ENCODE results near the gene SPON1.
"Not testable (repeated sequence)": the region's sequence is repeated elsewhere in the genome, so short reads cannot be mapped to it uniquely, and the experiment has no call there.

The SPON1 gene

GRCh38 chr11:14136561-14136960 lies 174.0 kb downstream of the SPON1 start:
- no peak for DNase-seq

DNA sequence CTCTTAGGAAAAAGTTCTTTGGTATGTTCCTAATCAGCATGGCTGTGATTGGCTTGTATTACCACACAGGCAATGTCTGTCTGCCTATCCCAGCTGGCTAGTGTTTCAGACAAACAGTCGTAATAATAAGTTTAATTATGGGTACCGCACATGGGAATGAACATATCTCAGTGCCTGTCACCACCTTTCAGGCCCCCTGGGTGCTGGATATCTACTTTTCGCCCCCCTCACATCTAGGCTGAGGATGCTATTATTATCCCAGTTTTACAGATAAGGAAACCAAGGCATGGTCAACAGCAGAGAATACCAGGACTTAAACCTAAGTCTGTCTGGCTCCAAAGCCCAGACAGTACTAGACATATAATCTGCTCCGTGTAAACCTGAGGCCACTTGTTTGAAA lies 174.8 kb downstream of the SPON1 start:
- no peak for DNase-seq

GRCh38 chr11:14140991-14141390 lies 178.5 kb downstream of the SPON1 start:
- no peak for DNase-seq

DNA sequence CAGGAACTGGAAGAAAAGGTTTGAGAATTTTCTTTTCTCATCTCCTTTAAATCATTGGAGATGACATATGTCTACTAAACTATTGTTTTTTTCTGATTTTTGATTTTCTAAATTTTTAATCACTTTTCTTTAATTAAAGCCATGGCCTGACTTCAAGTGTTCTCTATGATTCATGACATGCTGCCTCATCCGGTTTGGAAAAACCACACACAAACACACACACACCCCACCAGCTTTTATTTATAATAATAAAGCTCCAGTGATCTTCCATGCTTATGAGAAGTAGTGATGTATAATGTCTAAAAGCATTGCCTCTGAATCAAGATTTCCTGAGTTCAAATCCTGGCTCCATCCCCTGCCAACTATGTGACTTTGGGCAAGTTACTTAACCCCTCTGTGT lies 179.2 kb downstream of the SPON1 start:
- no peak for DNase-seq

DNA sequence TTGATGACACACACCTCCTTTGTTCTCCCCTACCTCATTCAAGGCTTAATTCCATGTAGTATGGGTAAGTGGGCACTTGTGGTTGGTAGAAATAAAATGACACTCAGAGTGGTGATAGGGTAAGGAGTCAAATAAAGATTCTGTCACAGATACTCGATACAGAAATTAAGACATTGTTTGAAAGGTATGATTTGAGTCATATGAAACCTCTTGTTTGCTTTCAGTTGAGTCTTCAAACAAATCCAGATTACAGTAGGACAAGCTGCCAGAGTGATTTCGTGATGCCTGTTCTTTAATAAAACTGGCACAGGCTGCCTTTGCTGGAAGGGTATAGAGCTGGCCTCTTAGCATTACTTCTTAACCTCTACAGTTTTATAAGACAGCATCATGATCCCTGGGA lies 182.4 kb downstream of the SPON1 start:
- DNase-seq = no peak

DNA sequence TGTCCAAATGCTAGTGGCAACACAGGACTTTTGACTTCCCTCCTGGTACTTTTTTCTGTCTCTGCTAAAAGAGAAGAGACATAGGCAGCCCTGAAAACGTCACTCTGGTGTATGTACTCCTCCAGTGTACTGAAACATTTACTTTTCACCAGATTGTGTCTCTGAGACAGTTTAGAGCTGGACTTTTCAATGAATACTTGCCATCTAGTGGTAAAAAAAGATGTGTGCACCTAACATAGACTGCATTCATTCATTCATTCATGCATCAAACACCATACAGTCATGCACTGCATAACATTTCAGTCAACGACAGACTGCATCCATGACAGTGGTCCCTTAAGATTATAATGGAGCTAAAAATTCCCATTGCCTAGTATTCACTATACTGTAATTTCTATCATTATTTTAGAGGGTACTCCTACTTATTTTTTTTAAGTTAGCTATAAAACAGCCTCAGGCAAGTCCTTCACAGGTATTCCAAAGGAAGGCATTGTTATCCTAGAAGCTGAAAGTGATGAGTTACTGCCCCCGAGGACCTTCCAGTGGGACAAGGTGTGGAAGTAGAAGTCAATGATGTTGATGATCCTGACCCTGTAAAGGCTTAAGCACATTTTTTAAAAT lies 186.2 kb downstream of the SPON1 start:
- DNase-seq = no peak

GRCh38 chr11:14149683-14150082 lies 187.2 kb downstream of the SPON1 start:
- no peak for DNase-seq

- DNase-seq = no peak
Measured at GRCh38 chr11:14150878-14151277, 188.4 kb downstream of the SPON1 start.

GRCh38 chr11:14154103-14154502 lies 191.6 kb downstream of the SPON1 start:
- DNase-seq = not testable (repeated sequence)

DNA sequence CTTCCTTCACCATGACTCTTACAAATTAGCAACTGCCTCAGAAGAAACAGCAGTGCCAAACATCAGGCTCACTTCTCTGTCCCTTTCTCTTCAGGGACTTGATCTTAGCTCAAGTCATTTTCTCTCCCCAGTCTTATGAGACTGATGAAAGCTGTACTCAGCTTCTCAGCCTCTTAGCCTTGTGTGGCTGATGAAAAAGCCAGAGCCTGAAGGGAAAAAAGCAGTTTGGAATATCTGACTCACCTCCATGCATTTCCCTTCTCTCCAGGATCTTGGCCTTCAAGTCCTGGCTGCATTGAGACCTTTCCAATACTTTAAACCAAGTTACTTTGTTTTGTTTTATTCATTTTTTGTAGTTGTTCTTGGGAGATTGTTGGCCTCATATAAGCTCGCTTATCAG lies 195.9 kb downstream of the SPON1 start:
- DNase-seq = no peak

- DNase-seq = no peak
Measured at GRCh38 chr11:14163576-14163975, 201.1 kb downstream of the SPON1 start.

GRCh38 chr11:14173679-14174078 lies 211.2 kb downstream of the SPON1 start:
- DNase-seq = not testable (repeated sequence)

- no peak for DNase-seq
Measured at GRCh38 chr11:14179116-14179820, 216.7 kb downstream of the SPON1 start.

GRCh38 chr11:14181121-14181520 lies 218.6 kb downstream of the SPON1 start:
- DNase-seq = no peak

DNA sequence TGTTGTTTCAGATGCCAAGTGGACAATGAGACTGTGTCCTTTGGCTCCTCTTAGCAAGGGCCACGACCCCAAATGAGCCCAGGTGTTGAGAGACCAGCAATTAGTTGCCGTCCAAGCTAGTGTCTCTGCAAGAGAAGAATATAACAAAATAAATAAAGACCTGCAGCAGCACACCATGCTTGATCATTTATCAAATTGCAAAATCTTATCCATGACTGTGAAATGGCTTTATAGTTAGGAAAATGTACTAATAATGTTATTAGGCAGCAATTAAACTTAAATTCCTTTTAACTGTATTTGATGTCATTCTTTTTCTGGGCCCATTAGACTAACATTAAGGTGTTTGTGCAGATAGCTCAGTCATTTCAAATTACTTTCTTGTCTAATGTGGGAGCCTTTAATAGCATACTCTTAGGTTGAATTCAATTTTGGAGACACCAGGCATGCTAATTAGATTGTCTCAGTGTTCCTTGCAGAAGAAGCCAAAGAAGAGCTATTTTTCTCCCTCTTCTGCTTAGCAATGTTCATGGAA lies 220.4 kb downstream of the SPON1 start:
- DNase-seq = no peak

DNA sequence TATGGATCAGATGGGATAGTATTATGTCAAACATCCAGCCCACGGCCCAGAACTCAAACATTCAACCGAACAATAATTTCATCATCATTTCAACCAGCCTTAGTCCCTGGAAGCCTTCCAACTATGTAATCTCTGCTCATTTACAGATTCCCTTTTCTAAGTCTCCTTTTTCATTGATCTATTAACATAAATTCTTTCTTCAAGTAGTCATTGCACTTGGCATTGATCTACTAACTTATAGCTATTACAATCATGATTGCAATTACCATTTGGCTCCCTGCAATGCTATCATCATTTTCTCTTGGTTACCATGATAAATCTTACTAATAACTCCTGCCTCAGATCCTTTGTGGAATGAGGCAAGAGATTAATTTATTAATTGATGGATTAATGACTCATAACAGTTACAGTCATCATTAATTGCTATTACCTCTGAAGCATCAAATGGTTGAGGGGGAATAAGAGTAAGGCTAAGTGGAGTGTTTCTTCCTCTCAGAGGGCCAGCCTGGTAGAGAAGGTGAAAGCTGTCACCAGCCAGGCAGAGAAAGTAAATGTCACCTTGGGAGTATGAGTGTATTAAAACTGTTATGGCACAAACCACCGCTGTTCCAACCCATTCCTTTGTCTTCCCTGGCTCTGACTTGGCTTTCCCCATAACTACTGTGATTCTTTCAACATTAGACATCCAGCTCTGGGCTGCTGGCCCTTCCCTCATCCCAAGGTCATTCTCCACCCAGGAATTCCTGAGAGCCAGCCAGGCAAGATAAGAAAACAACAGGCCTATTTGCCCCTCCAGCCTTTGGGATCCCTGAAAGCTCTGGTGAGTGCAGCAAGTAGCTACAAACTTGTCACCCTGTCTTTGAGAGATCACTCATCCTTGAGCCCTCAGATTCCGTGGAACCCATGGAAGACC lies 221.8 kb downstream of the SPON1 start:
- DNase-seq = no peak

- no peak for DNase-seq
Measured at GRCh38 chr11:14185461-14185860, 222.9 kb downstream of the SPON1 start.

DNA sequence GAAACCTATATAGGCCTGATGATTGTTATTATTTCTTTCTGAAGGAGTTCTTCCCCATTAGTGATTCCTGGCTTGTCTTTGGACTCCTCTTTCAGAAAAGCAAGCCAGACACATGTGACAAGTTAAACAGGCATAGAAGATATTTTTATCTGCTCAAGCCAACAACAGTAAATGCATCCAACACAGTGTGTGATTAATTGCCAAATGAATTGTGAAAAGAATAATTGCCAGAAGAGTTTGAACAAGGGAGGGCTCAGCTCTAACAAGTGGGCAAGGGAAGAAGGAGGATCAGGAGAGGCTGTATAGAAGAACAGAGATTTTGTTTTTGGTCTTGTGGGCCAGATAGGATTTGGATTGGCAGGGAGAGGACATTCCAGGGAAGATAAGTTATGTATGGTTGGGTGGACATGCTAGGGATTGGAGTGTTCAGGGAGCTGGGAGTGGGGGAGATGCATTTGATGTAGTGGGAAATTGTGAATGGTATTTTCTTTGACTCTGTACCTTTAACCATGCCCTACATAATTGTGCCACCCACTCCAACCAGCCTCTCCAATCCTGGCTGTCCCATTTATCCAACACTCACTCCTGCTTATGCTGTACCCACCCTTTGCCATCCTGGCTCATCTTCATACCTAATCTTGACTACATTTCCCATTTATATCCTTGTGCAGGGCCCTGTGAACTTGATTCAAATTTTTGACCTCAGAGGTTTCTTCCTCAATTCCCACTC lies 223.7 kb downstream of the SPON1 start:
- DNase-seq = no peak

GRCh38 chr11:14189874-14190273 lies 227.4 kb downstream of the SPON1 start:
- DNase-seq = no peak

- no peak for DNase-seq
Measured at GRCh38 chr11:14190992-14191778, 228.7 kb downstream of the SPON1 start.

DNA sequence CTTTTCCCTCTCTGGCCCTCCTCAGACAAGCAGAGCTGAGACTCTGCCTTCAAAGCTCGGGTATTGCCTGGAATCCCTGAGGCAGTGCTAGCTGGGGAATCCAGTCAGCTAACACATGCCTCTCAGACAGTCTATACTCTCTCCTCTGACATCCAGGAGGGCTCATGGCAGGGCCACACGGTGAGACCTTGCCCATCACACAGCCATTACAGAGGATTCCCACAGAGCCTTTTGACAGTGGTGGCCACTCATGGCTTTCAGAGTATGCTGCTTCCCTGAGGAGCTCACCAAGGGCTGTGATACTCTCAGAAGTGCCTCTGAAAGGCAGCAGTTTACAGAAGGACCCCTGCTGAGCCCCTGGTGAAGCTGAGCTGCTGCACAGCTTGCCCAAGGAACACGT lies 231.1 kb downstream of the SPON1 start:
- no peak for DNase-seq
